Measurements from ENCODE around the gene FYN.
A peak's percentile ranks its signal among the peaks of the same experiment; 100 is the strongest.

The FYN gene

GRCh38 chr6:111737065-111737521 lies 136.2 kb downstream of the FYN start:
- no peak overlapping the region for H3K27ac ChIP-seq
- no peak for DNase-seq (ENCODE audit: low read depth, low spot score)
- peaks cover 33% of the 10 kb centered on the region for H3K36me3 ChIP-seq (ENCODE audit: insufficient read depth, low read length)
- TF ChIP-seq EZH2 (IDR thresholded peaks at IDR 0.05) (no peak), POLR2AphosphoS5 (IDR thresholded peaks at IDR 0.05; ENCODE audit: borderline replicate concordance, low read depth, low read length) (no peak), FOXP2 (optimal IDR thresholded peaks at IDR 0.05; ENCODE audit: control extremely low read depth, extremely low read length, insufficient read depth) (no peak)
- H3K9me3 ChIP-seq (ENCODE audit: low read depth, low read length) = no peaks in the 10 kb centered on the region
- H3K9ac ChIP-seq (ENCODE audit: insufficient read length) = no peak overlapping the region
- H3K4me3 ChIP-seq = no peak overlapping the region

- Histone ChIP-seq H3K9me3 (ENCODE audit: low read depth, low read length) (no peaks in the 10 kb centered on the region), H3K36me3 (ENCODE audit: insufficient read depth, low read length) (peaks cover 33% of the 10 kb centered on the region), H3K4me3 (no peak overlapping the region), H3K27ac (no peak overlapping the region), H3K9ac (ENCODE audit: insufficient read length) (no peak overlapping the region)
- TF ChIP-seq EZH2 (IDR thresholded peaks at IDR 0.05) = no peak
- TF ChIP-seq POLR2AphosphoS5 (IDR thresholded peaks at IDR 0.05; ENCODE audit: borderline replicate concordance, low read depth, low read length) = no peak
- TF ChIP-seq FOXP2 (optimal IDR thresholded peaks at IDR 0.05; ENCODE audit: control extremely low read depth, extremely low read length, insufficient read depth) = no peak
- DNase-seq (ENCODE audit: low read depth, low spot score) = no peak
Observed at GRCh38 chr6:111736005-111736608, 137.1 kb downstream of the FYN start.

GRCh38 chr6:111734068-111735061 lies 138.9 kb downstream of the FYN start:
- H3K27ac ChIP-seq = no peak overlapping the region
- DNase-seq (ENCODE audit: low read depth, low spot score) = no peak
- no peak overlapping the region for H3K4me3 ChIP-seq
- peaks cover 30% of the 10 kb centered on the region for H3K36me3 ChIP-seq (ENCODE audit: insufficient read depth, low read length)
- TF ChIP-seq EZH2 (IDR thresholded peaks at IDR 0.05) = no peak
- TF ChIP-seq POLR2AphosphoS5 (IDR thresholded peaks at IDR 0.05; ENCODE audit: borderline replicate concordance, low read depth, low read length) = no peak
- no peak for TF ChIP-seq FOXP2 (optimal IDR thresholded peaks at IDR 0.05; ENCODE audit: control extremely low read depth, extremely low read length, insufficient read depth)
- H3K9me3 ChIP-seq (ENCODE audit: low read depth, low read length) = no peaks in the 10 kb centered on the region
- H3K9ac ChIP-seq (ENCODE audit: insufficient read length) = no peak overlapping the region

GRCh38 chr6:111732390-111732789 lies 140.9 kb downstream of the FYN start:
- no peak overlapping the region for H3K27ac ChIP-seq
- no peak overlapping the region for H3K9ac ChIP-seq (ENCODE audit: insufficient read length)
- no peak overlapping the region for H3K4me3 ChIP-seq
- TF ChIP-seq POLR2AphosphoS5 (IDR thresholded peaks at IDR 0.05; ENCODE audit: borderline replicate concordance, low read depth, low read length) (no peak), EZH2 (IDR thresholded peaks at IDR 0.05) (no peak), FOXP2 (optimal IDR thresholded peaks at IDR 0.05; ENCODE audit: control extremely low read depth, extremely low read length, insufficient read depth) (no peak)
- no peak for DNase-seq (ENCODE audit: low read depth, low spot score)
- no peaks in the 10 kb centered on the region for H3K9me3 ChIP-seq (ENCODE audit: low read depth, low read length)
- peaks cover 30% of the 10 kb centered on the region for H3K36me3 ChIP-seq (ENCODE audit: insufficient read depth, low read length)

- Histone ChIP-seq H3K9me3 (ENCODE audit: low read depth, low read length) (no peaks in the 10 kb centered on the region), H3K27ac (peak overlapping the region; percentile 7), H3K9ac (ENCODE audit: insufficient read length) (no peak overlapping the region), H3K36me3 (ENCODE audit: insufficient read depth, low read length) (peaks cover 30% of the 10 kb centered on the region), H3K4me3 (no peak overlapping the region)
- no peak for TF ChIP-seq EZH2 (IDR thresholded peaks at IDR 0.05)
- TF ChIP-seq POLR2AphosphoS5 (IDR thresholded peaks at IDR 0.05; ENCODE audit: borderline replicate concordance, low read depth, low read length) = no peak
- TF ChIP-seq FOXP2 (optimal IDR thresholded peaks at IDR 0.05; ENCODE audit: control extremely low read depth, extremely low read length, insufficient read depth) = no peak
- DNase-seq (ENCODE audit: low read depth, low spot score) = no peak
Observed at GRCh38 chr6:111731456-111732195, 141.6 kb downstream of the FYN start.

- H3K9me3 ChIP-seq (ENCODE audit: low read depth, low read length) = no peaks in the 10 kb centered on the region
- H3K27ac ChIP-seq = no peak overlapping the region; the same call in 1 of the 2 replicates
- H3K36me3 ChIP-seq (ENCODE audit: insufficient read depth, low read length) = peaks cover 32% of the 10 kb centered on the region
- no peak overlapping the region for H3K4me3 ChIP-seq
- no peak for TF ChIP-seq EZH2 (IDR thresholded peaks at IDR 0.05)
- TF ChIP-seq FOXP2 (optimal IDR thresholded peaks at IDR 0.05; ENCODE audit: control extremely low read depth, extremely low read length, insufficient read depth) = no peak
- no peak for TF ChIP-seq POLR2AphosphoS5 (IDR thresholded peaks at IDR 0.05; ENCODE audit: borderline replicate concordance, low read depth, low read length)
- no peak for DNase-seq (ENCODE audit: low read depth, low spot score)
- no peak overlapping the region for H3K9ac ChIP-seq (ENCODE audit: insufficient read length)
Observed at GRCh38 chr6:111730864-111731263, 142.4 kb downstream of the FYN start.

GRCh38 chr6:111727802-111728201 lies 145.4 kb downstream of the FYN start:
- Histone ChIP-seq H3K9me3 (ENCODE audit: low read depth, low read length) (no peaks in the 10 kb centered on the region), H3K4me3 (no peak overlapping the region), H3K9ac (ENCODE audit: insufficient read length) (no peak overlapping the region), H3K36me3 (ENCODE audit: insufficient read depth, low read length) (peaks cover 8% of the 10 kb centered on the region; the same call in 1 of the 2 replicates), H3K27ac (no peak overlapping the region)
- TF ChIP-seq FOXP2 (optimal IDR thresholded peaks at IDR 0.05; ENCODE audit: control extremely low read depth, extremely low read length, insufficient read depth) = no peak
- no peak for TF ChIP-seq EZH2 (IDR thresholded peaks at IDR 0.05)
- no peak for TF ChIP-seq POLR2AphosphoS5 (IDR thresholded peaks at IDR 0.05; ENCODE audit: borderline replicate concordance, low read depth, low read length)
- DNase-seq (ENCODE audit: low read depth, low spot score) = no peak

- H3K4me3 ChIP-seq = no peak overlapping the region
- H3K9ac ChIP-seq (ENCODE audit: insufficient read length) = no peak overlapping the region
- no peak for DNase-seq (ENCODE audit: low read depth, low spot score)
- no peaks in the 10 kb centered on the region for H3K9me3 ChIP-seq (ENCODE audit: low read depth, low read length)
- TF ChIP-seq FOXP2 (optimal IDR thresholded peaks at IDR 0.05; ENCODE audit: control extremely low read depth, extremely low read length, insufficient read depth) (no peak), EZH2 (IDR thresholded peaks at IDR 0.05) (no peak), POLR2AphosphoS5 (IDR thresholded peaks at IDR 0.05; ENCODE audit: borderline replicate concordance, low read depth, low read length) (no peak)
- H3K27ac ChIP-seq = no peak overlapping the region
- H3K36me3 ChIP-seq (ENCODE audit: insufficient read depth, low read length) = peaks cover 2% of the 10 kb centered on the region; the same call in 1 of the 2 replicates
Observed at GRCh38 chr6:111727041-111727440, 146.2 kb downstream of the FYN start.
